K562 (cell line): ENCODE data around the gene HOXB7. TPM values are rescaled to one million over a fixed set of nuclear protein-coding genes. Genes with fewer than 3 reads are reported as not detected.

Source experiments
- BRF2 ChIP-seq: IDR thresholded peaks from 3 replicates; pipeline ENCODE4 v1.6.1; 2011; ENCODE audit warnings: borderline replicate concordance, mild to moderate bottlenecking; ENCODE audit not compliant: insufficient read length, insufficient read depth
- CBX1 ChIP-seq: sonication (generic); IDR thresholded peaks from 2 replicates; pipeline ENCODE4 v1.6.1; 2016; ENCODE audit warnings: antibody characterized with exemption, low read depth, mild to moderate bottlenecking
- CREBBP ChIP-seq: IDR thresholded peaks from one replicate; pipeline ENCODE4 v1.6.1; 2012; ENCODE audit warnings: low read depth, mild to moderate bottlenecking, control low read depth, inconsistent platforms, low read length
- ERF ChIP-seq: fragments of 450-650 bp; formaldehyde crosslinking; IDR thresholded peaks from 2 replicates; pipeline ENCODE4 v1.4.0; 2020; ENCODE audit warnings: mild to moderate bottlenecking, mixed read lengths
- NFATC3 ChIP-seq: fragments of 450-650 bp; IDR thresholded peaks from 2 replicates; pipeline ENCODE4 v1.6.1; 2017; ENCODE audit warnings: mild to moderate bottlenecking
- NFXL1 ChIP-seq: fragments of 450-650 bp; formaldehyde crosslinking; IDR thresholded peaks from 2 replicates; pipeline ENCODE4 v1.4.0; 2021; ENCODE audit warnings: mild to moderate bottlenecking
- NONO ChIP-seq, 2 experiments: fragments of 200-400 bp in 1 of 2; fragments of 450-650 bp in 1 of 2; formaldehyde crosslinking in 1 of 2; IDR thresholded peaks; 2 replicates each; pipeline ENCODE4 v1.6.1; 2017; ENCODE audit warnings: low read depth in 2 of 2, mild to moderate bottlenecking in 2 of 2, moderate library complexity in 2 of 2, low read length in 1 of 2
- NR2F6 ChIP-seq: fragments of 450-650 bp; formaldehyde crosslinking; IDR thresholded peaks from 2 replicates; pipeline ENCODE4 v1.4.0; 2020; ENCODE audit warnings: mild to moderate bottlenecking
- PCBP1 ChIP-seq: fragments of 200-400 bp; formaldehyde crosslinking; IDR thresholded peaks from 2 replicates; pipeline ENCODE4 v1.6.1; 2018; ENCODE audit warnings: mild to moderate bottlenecking, low read depth, low read length; ENCODE audit not compliant: poor library complexity, severe bottlenecking
- RCOR1 ChIP-seq, 2 experiments: IDR thresholded peaks; 2 replicates each; pipeline ENCODE4 v1.6.1; 2012; ENCODE audit warnings: low read depth in 2 of 2, low read length in 2 of 2, borderline replicate concordance in 1 of 2, improper control_type of control experiment in 1 of 2
- SMARCA4 ChIP-seq: fragments of 450-650 bp; IDR thresholded peaks from 2 replicates; pipeline ENCODE4 v1.6.1; 2016
- SP2 ChIP-seq: IDR thresholded peaks from 2 replicates; pipeline ENCODE4 v1.6.1; 2011; ENCODE audit warnings: mild to moderate bottlenecking, low read depth, low read length, moderate library complexity; ENCODE audit not compliant: poor library complexity, severe bottlenecking; ENCODE audit errors: extremely low read depth
- SUPT5H ChIP-seq: fragments of 450-650 bp; IDR thresholded peaks from 2 replicates; pipeline ENCODE4 v1.6.1; 2016
- THRB ChIP-seq: fragments of 450-650 bp; formaldehyde crosslinking; conservative IDR thresholded peaks from 2 replicates; pipeline ENCODE4 v1.4.0; 2022; ENCODE audit warnings: mild to moderate bottlenecking, missing genetic modification characterization
- TRIM28 ChIP-seq: fragments of 450-650 bp; IDR thresholded peaks from 2 replicates; pipeline ENCODE4 v1.6.1; 2017
- ZNF316 ChIP-seq: fragments of 450-650 bp; IDR thresholded peaks from 2 replicates; pipeline ENCODE4 v1.6.1; 2016
- ZNF583 ChIP-seq: fragments of 250-450 bp; sonication (Bioruptor Pico); IDR thresholded peaks from 2 replicates; pipeline ENCODE4 v1.4.0; 2020
- polyA plus RNA-seq, 8 experiments: library from polyadenylated mRNA; depleted of rRNA in 4 of 8; stranded (reverse) in 5 of 8; unstranded in 3 of 8; fragments of >200 nt; fragmentation: Nextera tagmentation in 2 of 8; fragmentation: Illumina TruSeq in 1 of 8; extraction: Ambion mirVana in 2 of 8; extraction: Trizol in 1 of 8; gene quantifications; 2 replicates each; pipeline versions ENCODE4 v1.2.1 to v1.2.3, GENCODE V29; 2011 to 2014; ENCODE audit warnings: inconsistent platforms in 1 of 8, missing spikeins in 1 of 8
- total RNA-seq, 7 experiments: library from RNA; depleted of rRNA in 6 of 7; stranded (reverse); fragments of >200 nt in 6 of 7; fragmentation: Illumina TruSeq in 2 of 7; extraction: Trizol in 2 of 7; gene quantifications; 2 replicates each; pipeline versions ENCODE4 v1.2.1 to v1.2.3, GENCODE V29; 2011 to 2021; ENCODE audit warnings: low replicate concordance in 1 of 7
- TF ChIP-seq, protein P1 (sequence below): fragments of 200-800 bp; sonication (Bioruptor generic); IDR thresholded peaks from 2 replicates; pipeline ENCODE4 v1.6.1; 2016; ENCODE audit warnings: missing genetic modification characterization, missing compliant biosample characterization
- TF ChIP-seq, protein P2 (sequence below): sonication (generic); formaldehyde crosslinking; IDR thresholded peaks from 2 replicates; pipeline ENCODE4 v1.8.0; 2022; ENCODE audit warnings: mild to moderate bottlenecking, missing genetic modification reagents

The HOXB7 gene
- total and polyA plus RNA-seq, 9 of the 15 experiments (the other 6 are each of a cell fraction or from before 2014, with no cell fraction given): 5.5 to 16.7 (median 8.3) TPM

- TF ChIP-seq, protein P1, sequence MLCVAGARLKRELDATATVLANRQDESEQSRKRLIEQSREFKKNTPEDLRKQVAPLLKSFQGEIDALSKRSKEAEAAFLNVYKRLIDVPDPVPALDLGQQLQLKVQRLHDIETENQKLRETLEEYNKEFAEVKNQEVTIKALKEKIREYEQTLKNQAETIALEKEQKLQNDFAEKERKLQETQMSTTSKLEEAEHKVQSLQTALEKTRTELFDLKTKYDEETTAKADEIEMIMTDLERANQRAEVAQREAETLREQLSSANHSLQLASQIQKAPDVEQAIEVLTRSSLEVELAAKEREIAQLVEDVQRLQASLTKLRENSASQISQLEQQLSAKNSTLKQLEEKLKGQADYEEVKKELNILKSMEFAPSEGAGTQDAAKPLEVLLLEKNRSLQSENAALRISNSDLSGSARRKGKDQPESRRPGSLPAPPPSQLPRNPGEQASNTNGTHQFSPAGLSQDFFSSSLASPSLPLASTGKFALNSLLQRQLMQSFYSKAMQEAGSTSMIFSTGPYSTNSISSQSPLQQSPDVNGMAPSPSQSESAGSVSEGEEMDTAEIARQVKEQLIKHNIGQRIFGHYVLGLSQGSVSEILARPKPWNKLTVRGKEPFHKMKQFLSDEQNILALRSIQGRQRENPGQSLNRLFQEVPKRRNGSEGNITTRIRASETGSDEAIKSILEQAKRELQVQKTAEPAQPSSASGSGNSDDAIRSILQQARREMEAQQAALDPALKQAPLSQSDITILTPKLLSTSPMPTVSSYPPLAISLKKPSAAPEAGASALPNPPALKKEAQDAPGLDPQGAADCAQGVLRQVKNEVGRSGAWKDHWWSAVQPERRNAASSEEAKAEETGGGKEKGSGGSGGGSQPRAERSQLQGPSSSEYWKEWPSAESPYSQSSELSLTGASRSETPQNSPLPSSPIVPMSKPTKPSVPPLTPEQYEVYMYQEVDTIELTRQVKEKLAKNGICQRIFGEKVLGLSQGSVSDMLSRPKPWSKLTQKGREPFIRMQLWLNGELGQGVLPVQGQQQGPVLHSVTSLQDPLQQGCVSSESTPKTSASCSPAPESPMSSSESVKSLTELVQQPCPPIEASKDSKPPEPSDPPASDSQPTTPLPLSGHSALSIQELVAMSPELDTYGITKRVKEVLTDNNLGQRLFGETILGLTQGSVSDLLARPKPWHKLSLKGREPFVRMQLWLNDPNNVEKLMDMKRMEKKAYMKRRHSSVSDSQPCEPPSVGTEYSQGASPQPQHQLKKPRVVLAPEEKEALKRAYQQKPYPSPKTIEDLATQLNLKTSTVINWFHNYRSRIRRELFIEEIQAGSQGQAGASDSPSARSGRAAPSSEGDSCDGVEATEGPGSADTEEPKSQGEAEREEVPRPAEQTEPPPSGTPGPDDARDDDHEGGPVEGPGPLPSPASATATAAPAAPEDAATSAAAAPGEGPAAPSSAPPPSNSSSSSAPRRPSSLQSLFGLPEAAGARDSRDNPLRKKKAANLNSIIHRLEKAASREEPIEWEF (CRISPR knock-in tag): no peak; the same call in 1 of the 2 replicates
- no peak for TF ChIP-seq SP2
- TF ChIP-seq ZNF316: peak; percentile 75
- 0 out of 2 replicates have a peak, but pooled peaks have one; percentile 13 for TF ChIP-seq THRB (CRISPR knock-in tag)
- no peak for TF ChIP-seq NFATC3
- no peak for TF ChIP-seq NR2F6 (CRISPR knock-in tag)
- TF ChIP-seq BRF2: no peak
- TF ChIP-seq, protein P2, sequence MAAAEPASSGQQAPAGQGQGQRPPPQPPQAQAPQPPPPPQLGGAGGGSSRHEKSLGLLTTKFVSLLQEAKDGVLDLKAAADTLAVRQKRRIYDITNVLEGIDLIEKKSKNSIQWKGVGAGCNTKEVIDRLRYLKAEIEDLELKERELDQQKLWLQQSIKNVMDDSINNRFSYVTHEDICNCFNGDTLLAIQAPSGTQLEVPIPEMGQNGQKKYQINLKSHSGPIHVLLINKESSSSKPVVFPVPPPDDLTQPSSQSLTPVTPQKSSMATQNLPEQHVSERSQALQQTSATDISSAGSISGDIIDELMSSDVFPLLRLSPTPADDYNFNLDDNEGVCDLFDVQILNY (CRISPR knock-in tag): no peak
- TF ChIP-seq SUPT5H: peak; percentile 83
- 0 out of 2 replicates have a peak, but pooled peaks have one; percentile 59 for TF ChIP-seq ERF (CRISPR knock-in tag)
- peak; percentile 64; the same call in 1 of the 2 replicates for TF ChIP-seq SMARCA4
- TF ChIP-seq PCBP1: peak; percentile 82
- TF ChIP-seq ZNF583: peak; percentile 17; the same call in 1 of the 2 replicates
- peak in 1 of 2 experiments; percentile 30; a peak in 1 of 4 replicates for TF ChIP-seq NONO (IDR thresholded peaks at IDR 0.05; ENCODE audit: low read depth in 2 of 2, low read length in 1 of 2)
- no peak for TF ChIP-seq NFXL1
- TF ChIP-seq RCOR1 (IDR thresholded peaks at IDR 0.05; ENCODE audit: borderline replicate concordance in 1 of 2, low read depth in 2 of 2, low read length in 2 of 2): peak; percentile 70 to 92; a peak in 3 of 4 replicates
- TF ChIP-seq TRIM28: no peak
- TF ChIP-seq CBX1: no peak
- no peak for TF ChIP-seq CREBBP
Measured at GRCh38 chr17:48626245-48627117, 15.7 kb upstream of the HOXB7 start, which contains the start of gene HOXB9 (continued).
